Stomach (tissue), 4 donors: Measurements from ENCODE around the gene KPNA3.

ENCODE experiments used
- EP300 ChIP-seq: sonication (generic); formaldehyde crosslinking; IDR thresholded peaks from one replicate; pipeline ENCODE4 v1.6.1; 2017; ENCODE audit warnings: antibody characterized with exemption
- POLR2A ChIP-seq, 4 donors: fragments of 450-650 bp; IDR thresholded peaks; one replicate each; pipeline ENCODE4 v1.6.1; 2016; ENCODE audit warnings: antibody characterized with exemption in 4 of 4, control low read depth in 2 of 4, mild to moderate bottlenecking in 1 of 4, moderate library complexity in 1 of 4
- POLR2AphosphoS5 ChIP-seq, 3 donors: sonication (generic); formaldehyde crosslinking; IDR thresholded peaks; one replicate each; pipeline ENCODE4 v1.6.1; 2016; ENCODE audit warnings: antibody characterized with exemption in 3 of 3
- TF ChIP-seq, protein P1 (sequence below), 7 experiments: fragments of 450-650 bp in 4 of 7; fragments of 200-600 bp in 3 of 7; sonication (generic) in 3 of 7; IDR thresholded peaks; one replicate each; pipeline ENCODE4 v1.5.1; 2016 to 2019; ENCODE audit warnings: antibody characterized with exemption in 7 of 7, control low read depth in 2 of 7, mild to moderate bottlenecking in 1 of 7

DNA sequence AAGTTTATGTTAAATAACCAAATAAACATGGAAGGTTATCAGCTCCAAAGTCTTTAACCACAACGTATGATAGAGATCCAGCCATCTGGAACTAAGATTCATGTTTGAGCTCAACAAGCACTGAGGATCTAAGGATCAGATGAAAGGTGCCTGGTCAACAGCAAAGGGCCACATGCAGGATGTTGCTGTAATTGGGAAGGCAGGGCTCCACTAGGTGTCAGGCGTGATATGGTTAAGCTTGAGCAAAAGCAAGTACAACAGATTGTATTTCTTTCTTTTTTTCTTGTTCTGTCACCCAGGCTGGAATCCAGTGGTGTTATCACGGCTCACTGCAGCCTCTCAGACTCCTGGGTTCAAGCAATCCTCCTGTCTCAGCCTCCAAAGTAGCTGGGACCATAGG, 113.2 kb downstream of the KPNA3 start:
- TF ChIP-seq, protein P1, sequence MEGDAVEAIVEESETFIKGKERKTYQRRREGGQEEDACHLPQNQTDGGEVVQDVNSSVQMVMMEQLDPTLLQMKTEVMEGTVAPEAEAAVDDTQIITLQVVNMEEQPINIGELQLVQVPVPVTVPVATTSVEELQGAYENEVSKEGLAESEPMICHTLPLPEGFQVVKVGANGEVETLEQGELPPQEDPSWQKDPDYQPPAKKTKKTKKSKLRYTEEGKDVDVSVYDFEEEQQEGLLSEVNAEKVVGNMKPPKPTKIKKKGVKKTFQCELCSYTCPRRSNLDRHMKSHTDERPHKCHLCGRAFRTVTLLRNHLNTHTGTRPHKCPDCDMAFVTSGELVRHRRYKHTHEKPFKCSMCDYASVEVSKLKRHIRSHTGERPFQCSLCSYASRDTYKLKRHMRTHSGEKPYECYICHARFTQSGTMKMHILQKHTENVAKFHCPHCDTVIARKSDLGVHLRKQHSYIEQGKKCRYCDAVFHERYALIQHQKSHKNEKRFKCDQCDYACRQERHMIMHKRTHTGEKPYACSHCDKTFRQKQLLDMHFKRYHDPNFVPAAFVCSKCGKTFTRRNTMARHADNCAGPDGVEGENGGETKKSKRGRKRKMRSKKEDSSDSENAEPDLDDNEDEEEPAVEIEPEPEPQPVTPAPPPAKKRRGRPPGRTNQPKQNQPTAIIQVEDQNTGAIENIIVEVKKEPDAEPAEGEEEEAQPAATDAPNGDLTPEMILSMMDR (IDR thresholded peaks at IDR 0.05) = peak in 2 of 7 experiments; percentile 8 to 14
- TF ChIP-seq EP300 = no peak
- no peak for TF ChIP-seq POLR2A (IDR thresholded peaks at IDR 0.05)
- no peak for TF ChIP-seq POLR2AphosphoS5 (IDR thresholded peaks at IDR 0.05)
